ENCODE measurements around the gene TLN1.

DNA sequence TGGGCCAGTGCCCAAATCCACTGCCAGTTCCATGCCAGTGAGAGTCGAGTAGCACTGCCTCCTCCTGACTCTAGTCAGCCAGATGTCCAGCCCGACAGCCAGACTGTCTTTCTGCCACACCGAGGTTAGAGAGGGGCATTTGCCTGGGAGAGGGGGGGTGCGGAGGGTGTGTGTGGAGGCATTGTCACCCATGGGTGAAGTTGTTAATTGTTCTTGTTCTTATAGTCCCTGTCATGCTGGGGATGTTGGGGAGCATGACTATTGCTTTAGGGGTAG is 18.2 kb upstream of the TLN1 start:
- TF ChIP-seq, protein P1, sequence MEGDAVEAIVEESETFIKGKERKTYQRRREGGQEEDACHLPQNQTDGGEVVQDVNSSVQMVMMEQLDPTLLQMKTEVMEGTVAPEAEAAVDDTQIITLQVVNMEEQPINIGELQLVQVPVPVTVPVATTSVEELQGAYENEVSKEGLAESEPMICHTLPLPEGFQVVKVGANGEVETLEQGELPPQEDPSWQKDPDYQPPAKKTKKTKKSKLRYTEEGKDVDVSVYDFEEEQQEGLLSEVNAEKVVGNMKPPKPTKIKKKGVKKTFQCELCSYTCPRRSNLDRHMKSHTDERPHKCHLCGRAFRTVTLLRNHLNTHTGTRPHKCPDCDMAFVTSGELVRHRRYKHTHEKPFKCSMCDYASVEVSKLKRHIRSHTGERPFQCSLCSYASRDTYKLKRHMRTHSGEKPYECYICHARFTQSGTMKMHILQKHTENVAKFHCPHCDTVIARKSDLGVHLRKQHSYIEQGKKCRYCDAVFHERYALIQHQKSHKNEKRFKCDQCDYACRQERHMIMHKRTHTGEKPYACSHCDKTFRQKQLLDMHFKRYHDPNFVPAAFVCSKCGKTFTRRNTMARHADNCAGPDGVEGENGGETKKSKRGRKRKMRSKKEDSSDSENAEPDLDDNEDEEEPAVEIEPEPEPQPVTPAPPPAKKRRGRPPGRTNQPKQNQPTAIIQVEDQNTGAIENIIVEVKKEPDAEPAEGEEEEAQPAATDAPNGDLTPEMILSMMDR (IDR thresholded peaks at IDR 0.05; ENCODE audit: insufficient read depth, low read length) = no peak
- TF ChIP-seq POLR2AphosphoS5 (IDR thresholded peaks at IDR 0.05; ENCODE audit: low read depth) = no peak
- TF ChIP-seq, protein P2, sequence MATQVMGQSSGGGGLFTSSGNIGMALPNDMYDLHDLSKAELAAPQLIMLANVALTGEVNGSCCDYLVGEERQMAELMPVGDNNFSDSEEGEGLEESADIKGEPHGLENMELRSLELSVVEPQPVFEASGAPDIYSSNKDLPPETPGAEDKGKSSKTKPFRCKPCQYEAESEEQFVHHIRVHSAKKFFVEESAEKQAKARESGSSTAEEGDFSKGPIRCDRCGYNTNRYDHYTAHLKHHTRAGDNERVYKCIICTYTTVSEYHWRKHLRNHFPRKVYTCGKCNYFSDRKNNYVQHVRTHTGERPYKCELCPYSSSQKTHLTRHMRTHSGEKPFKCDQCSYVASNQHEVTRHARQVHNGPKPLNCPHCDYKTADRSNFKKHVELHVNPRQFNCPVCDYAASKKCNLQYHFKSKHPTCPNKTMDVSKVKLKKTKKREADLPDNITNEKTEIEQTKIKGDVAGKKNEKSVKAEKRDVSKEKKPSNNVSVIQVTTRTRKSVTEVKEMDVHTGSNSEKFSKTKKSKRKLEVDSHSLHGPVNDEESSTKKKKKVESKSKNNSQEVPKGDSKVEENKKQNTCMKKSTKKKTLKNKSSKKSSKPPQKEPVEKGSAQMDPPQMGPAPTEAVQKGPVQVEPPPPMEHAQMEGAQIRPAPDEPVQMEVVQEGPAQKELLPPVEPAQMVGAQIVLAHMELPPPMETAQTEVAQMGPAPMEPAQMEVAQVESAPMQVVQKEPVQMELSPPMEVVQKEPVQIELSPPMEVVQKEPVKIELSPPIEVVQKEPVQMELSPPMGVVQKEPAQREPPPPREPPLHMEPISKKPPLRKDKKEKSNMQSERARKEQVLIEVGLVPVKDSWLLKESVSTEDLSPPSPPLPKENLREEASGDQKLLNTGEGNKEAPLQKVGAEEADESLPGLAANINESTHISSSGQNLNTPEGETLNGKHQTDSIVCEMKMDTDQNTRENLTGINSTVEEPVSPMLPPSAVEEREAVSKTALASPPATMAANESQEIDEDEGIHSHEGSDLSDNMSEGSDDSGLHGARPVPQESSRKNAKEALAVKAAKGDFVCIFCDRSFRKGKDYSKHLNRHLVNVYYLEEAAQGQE (IDR thresholded peaks at IDR 0.05; ENCODE audit: insufficient replicate concordance, low read depth) = no peak
- TF ChIP-seq SPI1 (IDR thresholded peaks at IDR 0.05; ENCODE audit: borderline replicate concordance, low read depth) = no peak
